OCI-LY3 (cell line): Measurements from ENCODE around the gene ZNF385D.

Experiments
- CTCF ChIP-seq: fragments of 200-600, 300-600 bp; sonication (generic); IDR thresholded peaks from 2 replicates; pipeline ENCODE4 v1.5.1; 2014; ENCODE audit warnings: antibody characterized with exemption, low read length, low read depth
- EZH2phosphoT487 ChIP-seq: fragments of 200-600 bp; shearing (Covaris generic); IDR thresholded peaks from 2 replicates; pipeline ENCODE4 v1.6.1; 2018; ENCODE audit warnings: antibody characterized with exemption, mixed run types, low read depth

DNA sequence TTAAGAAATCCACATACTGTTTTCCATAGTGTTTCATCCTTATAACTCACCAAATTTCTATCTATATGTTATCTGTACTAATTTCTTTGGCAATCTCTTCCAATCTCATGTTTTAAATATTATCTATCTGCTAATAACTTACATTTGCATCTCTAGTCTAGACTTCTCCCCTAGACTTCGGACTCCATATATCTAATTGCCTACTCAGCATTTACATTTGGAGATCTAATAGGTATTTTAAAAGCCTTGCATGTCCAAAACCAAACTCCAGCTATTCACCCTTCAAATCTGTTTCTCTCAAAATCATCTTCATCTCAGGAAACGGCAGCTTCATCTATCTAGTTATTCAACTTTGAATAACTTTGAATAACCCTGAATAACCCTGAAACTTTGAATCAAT lies 35.3 kb downstream of the ZNF385D start:
- TF ChIP-seq EZH2phosphoT487 (no peak), CTCF (no peak)
